Fibroblast of gingiva (primary cell): ENCODE data around the gene PTH1R.
A peak's percentile ranks its signal among the peaks of the same experiment; 100 is the strongest.

ENCODE experiments used
- DNase-seq: peaks from one replicate; pipeline ENCODE4 v3.0.0-alpha.2; 2011; ENCODE audit warnings: low read depth

The PTH1R gene

GRCh38 chr3:46864061-46864881 is 13.2 kb upstream of the PTH1R start:
- no peak for DNase-seq

- DNase-seq: peak; percentile 91
Measured at GRCh38 chr3:46865031-46865507, 12.5 kb upstream of the PTH1R start.

GRCh38 chr3:46865546-46865945 is 12.0 kb upstream of the PTH1R start:
- no peak for DNase-seq

GRCh38 chr3:46866032-46866595 is 11.4 kb upstream of the PTH1R start:
- DNase-seq: no peak

- peak; percentile 35 for DNase-seq
Measured at GRCh38 chr3:46866720-46867549, 10.6 kb upstream of the PTH1R start.

GRCh38 chr3:46867550-46867898 is 10.0 kb upstream of the PTH1R start:
- DNase-seq: peak; percentile 80

GRCh38 chr3:46868287-46868686 is 9.2 kb upstream of the PTH1R start:
- DNase-seq: no peak

GRCh38 chr3:46868948-46869347 is 8.6 kb upstream of the PTH1R start:
- DNase-seq: no peak

- DNase-seq: no peak
Measured at GRCh38 chr3:46869440-46869839, 8.1 kb upstream of the PTH1R start.

- no peak for DNase-seq
Measured at GRCh38 chr3:46870651-46871050, 6.9 kb upstream of the PTH1R start.

GRCh38 chr3:46871222-46871621 is 6.3 kb upstream of the PTH1R start:
- DNase-seq: no peak

GRCh38 chr3:46873521-46873920 is 4.0 kb upstream of the PTH1R start:
- DNase-seq: no peak

- DNase-seq: no peak
Measured at GRCh38 chr3:46874430-46874829, 3.1 kb upstream of the PTH1R start.

- no peak for DNase-seq
Measured at GRCh38 chr3:46875560-46875959, 2.0 kb upstream of the PTH1R start.

GRCh38 chr3:46876313-46877300 is 914 bp upstream of the PTH1R start:
- no peak for DNase-seq

GRCh38 chr3:46878781-46879436 is 1.4 kb downstream of the PTH1R start:
- no peak for DNase-seq

- DNase-seq: no peak
Measured at GRCh38 chr3:46880884-46881595, 3.5 kb downstream of the PTH1R start.

GRCh38 chr3:46881596-46882376 is 4.3 kb downstream of the PTH1R start:
- DNase-seq: no peak

- peak; percentile 18 for DNase-seq
Measured at GRCh38 chr3:46882377-46883053, 5.0 kb downstream of the PTH1R start.
